ENCODE measurements around the gene DHH. TPM values are rescaled to one million over a fixed set of nuclear protein-coding genes. Genes with fewer than 3 reads are reported as not detected.

Gene DHH
- total and polyA plus RNA-seq, 9 of the 15 experiments (the other 6 are each of a cell fraction or from before 2014, with no cell fraction given) = 0.07 to 2.6 (median 0.54) TPM

DNA sequence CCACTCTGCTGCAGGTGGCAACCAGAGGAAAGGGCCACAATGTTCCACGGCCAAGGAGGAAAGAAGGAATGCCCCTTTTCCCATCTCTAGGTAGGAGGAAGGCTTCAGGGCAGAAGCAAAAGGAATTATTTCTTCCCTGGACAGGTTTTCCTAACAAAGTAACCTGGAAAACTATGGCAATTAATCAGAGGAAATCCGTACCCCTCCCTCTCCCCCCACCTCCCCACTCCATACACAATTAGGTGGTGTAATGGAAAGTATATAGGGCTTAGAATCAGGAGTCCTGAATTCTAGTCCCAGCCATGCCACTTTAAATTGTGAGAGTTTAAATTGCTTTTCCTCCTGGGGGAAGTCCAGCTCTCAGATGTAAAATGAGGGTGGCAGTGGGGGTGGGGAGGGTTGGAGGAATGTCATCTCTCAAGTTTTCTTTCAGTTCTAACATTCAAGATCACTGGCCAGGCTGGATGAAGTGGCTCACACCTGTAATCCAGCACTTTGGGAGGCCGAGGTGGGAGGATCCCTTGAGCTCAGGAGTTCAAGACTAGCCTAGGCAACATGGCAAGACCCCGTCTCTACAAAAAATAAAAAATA, 1.7 kb downstream of the DHH start (continued):
- no peak for TF ChIP-seq SIN3B (IDR thresholded peaks at IDR 0.05; ENCODE audit: low read depth)
- TF ChIP-seq RBFOX2 (IDR thresholded peaks at IDR 0.05; ENCODE audit: low read depth, low read length) = no peak
- TF ChIP-seq, protein P1, sequence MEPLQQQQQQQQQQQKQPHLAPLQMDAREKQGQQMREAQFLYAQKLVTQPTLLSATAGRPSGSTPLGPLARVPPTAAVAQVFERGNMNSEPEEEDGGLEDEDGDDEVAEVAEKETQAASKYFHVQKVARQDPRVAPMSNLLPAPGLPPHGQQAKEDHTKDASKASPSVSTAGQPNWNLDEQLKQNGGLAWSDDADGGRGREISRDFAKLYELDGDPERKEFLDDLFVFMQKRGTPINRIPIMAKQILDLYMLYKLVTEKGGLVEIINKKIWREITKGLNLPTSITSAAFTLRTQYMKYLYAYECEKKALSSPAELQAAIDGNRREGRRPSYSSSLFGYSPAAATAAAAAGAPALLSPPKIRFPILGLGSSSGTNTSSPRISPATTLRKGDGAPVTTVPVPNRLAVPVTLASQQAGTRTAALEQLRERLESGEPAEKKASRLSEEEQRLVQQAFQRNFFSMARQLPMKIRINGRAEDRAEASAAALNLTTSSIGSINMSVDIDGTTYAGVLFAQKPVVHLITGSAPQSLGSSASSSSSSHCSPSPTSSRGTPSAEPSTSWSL (CRISPR knock-in tag; IDR thresholded peaks at IDR 0.05; ENCODE audit: borderline replicate concordance) = no peak
- TF ChIP-seq MTA1 (IDR thresholded peaks at IDR 0.05; ENCODE audit: borderline replicate concordance) = no peak
- TF ChIP-seq GATAD2A (IDR thresholded peaks at IDR 0.05) = 0 out of 2 replicates have a peak, but pooled peaks have one; percentile 38
- TF ChIP-seq, protein P2, sequence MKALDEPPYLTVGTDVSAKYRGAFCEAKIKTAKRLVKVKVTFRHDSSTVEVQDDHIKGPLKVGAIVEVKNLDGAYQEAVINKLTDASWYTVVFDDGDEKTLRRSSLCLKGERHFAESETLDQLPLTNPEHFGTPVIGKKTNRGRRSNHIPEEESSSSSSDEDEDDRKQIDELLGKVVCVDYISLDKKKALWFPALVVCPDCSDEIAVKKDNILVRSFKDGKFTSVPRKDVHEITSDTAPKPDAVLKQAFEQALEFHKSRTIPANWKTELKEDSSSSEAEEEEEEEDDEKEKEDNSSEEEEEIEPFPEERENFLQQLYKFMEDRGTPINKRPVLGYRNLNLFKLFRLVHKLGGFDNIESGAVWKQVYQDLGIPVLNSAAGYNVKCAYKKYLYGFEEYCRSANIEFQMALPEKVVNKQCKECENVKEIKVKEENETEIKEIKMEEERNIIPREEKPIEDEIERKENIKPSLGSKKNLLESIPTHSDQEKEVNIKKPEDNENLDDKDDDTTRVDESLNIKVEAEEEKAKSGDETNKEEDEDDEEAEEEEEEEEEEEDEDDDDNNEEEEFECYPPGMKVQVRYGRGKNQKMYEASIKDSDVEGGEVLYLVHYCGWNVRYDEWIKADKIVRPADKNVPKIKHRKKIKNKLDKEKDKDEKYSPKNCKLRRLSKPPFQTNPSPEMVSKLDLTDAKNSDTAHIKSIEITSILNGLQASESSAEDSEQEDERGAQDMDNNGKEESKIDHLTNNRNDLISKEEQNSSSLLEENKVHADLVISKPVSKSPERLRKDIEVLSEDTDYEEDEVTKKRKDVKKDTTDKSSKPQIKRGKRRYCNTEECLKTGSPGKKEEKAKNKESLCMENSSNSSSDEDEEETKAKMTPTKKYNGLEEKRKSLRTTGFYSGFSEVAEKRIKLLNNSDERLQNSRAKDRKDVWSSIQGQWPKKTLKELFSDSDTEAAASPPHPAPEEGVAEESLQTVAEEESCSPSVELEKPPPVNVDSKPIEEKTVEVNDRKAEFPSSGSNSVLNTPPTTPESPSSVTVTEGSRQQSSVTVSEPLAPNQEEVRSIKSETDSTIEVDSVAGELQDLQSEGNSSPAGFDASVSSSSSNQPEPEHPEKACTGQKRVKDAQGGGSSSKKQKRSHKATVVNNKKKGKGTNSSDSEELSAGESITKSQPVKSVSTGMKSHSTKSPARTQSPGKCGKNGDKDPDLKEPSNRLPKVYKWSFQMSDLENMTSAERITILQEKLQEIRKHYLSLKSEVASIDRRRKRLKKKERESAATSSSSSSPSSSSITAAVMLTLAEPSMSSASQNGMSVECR (CRISPR knock-in tag; IDR thresholded peaks at IDR 0.05) = no peak
- 0 out of 4 replicates have a peak, but pooled peaks of 1 of the 2 experiments have one; percentile 8 for TF ChIP-seq KDM1A (IDR thresholded peaks at IDR 0.05)
- TF ChIP-seq, protein P3, sequence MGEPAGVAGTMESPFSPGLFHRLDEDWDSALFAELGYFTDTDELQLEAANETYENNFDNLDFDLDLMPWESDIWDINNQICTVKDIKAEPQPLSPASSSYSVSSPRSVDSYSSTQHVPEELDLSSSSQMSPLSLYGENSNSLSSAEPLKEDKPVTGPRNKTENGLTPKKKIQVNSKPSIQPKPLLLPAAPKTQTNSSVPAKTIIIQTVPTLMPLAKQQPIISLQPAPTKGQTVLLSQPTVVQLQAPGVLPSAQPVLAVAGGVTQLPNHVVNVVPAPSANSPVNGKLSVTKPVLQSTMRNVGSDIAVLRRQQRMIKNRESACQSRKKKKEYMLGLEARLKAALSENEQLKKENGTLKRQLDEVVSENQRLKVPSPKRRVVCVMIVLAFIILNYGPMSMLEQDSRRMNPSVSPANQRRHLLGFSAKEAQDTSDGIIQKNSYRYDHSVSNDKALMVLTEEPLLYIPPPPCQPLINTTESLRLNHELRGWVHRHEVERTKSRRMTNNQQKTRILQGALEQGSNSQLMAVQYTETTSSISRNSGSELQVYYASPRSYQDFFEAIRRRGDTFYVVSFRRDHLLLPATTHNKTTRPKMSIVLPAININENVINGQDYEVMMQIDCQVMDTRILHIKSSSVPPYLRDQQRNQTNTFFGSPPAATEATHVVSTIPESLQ (CRISPR knock-in tag; IDR thresholded peaks at IDR 0.05) = no peak
- no peak for TF ChIP-seq FOXJ3 (CRISPR knock-in tag; IDR thresholded peaks at IDR 0.05)
- TF ChIP-seq ZNF668 (CRISPR knock-in tag; IDR thresholded peaks at IDR 0.05) = no peak
- TF ChIP-seq HNRNPLL (IDR thresholded peaks at IDR 0.05; ENCODE audit: low read depth, low read length, poor library complexity, severe bottlenecking) = no peak
- TF ChIP-seq, protein P4, sequence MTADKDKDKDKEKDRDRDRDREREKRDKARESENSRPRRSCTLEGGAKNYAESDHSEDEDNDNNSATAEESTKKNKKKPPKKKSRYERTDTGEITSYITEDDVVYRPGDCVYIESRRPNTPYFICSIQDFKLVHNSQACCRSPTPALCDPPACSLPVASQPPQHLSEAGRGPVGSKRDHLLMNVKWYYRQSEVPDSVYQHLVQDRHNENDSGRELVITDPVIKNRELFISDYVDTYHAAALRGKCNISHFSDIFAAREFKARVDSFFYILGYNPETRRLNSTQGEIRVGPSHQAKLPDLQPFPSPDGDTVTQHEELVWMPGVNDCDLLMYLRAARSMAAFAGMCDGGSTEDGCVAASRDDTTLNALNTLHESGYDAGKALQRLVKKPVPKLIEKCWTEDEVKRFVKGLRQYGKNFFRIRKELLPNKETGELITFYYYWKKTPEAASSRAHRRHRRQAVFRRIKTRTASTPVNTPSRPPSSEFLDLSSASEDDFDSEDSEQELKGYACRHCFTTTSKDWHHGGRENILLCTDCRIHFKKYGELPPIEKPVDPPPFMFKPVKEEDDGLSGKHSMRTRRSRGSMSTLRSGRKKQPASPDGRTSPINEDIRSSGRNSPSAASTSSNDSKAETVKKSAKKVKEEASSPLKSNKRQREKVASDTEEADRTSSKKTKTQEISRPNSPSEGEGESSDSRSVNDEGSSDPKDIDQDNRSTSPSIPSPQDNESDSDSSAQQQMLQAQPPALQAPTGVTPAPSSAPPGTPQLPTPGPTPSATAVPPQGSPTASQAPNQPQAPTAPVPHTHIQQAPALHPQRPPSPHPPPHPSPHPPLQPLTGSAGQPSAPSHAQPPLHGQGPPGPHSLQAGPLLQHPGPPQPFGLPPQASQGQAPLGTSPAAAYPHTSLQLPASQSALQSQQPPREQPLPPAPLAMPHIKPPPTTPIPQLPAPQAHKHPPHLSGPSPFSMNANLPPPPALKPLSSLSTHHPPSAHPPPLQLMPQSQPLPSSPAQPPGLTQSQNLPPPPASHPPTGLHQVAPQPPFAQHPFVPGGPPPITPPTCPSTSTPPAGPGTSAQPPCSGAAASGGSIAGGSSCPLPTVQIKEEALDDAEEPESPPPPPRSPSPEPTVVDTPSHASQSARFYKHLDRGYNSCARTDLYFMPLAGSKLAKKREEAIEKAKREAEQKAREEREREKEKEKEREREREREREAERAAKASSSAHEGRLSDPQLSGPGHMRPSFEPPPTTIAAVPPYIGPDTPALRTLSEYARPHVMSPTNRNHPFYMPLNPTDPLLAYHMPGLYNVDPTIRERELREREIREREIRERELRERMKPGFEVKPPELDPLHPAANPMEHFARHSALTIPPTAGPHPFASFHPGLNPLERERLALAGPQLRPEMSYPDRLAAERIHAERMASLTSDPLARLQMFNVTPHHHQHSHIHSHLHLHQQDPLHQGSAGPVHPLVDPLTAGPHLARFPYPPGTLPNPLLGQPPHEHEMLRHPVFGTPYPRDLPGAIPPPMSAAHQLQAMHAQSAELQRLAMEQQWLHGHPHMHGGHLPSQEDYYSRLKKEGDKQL (CRISPR knock-in tag; IDR thresholded peaks at IDR 0.05; ENCODE audit: borderline replicate concordance) = no peak
- TF ChIP-seq KHSRP (IDR thresholded peaks at IDR 0.05) = no peak
- TF ChIP-seq ZNF589 (CRISPR knock-in tag; IDR thresholded peaks at IDR 0.05; ENCODE audit: low read depth) = 0 out of 2 replicates have a peak, but pooled peaks have one; percentile 7
